Measurements from ENCODE around the gene OR8D1.

OR8D1 gene

DNA sequence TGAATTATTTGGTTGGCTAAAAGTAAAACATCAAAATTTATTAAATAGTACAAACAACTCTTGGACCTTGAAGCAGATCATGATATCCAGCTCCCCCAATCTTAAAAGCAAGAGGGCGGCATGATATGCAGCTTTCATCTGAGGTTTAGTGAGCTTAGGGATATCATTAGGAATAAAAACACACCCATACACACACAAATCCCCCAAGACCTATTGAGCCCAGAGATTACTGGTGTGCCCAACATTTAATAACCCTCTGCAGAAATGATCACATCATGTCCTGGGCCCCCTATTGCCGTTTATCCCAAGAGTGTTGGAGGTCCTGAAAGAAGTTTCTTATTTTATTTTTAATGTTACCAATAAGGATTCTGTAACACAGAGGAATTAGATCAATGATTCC lies at the start of gene OR8D1:
Gene OR8D1 (minus strand): TSS at position 101 of the 400 bp plus-strand sequence. CDS start 3,183 bp downstream, outside the sequence.
- no peak within 1 kb of the TSS for H3K27ac ChIP-seq
- TF ChIP-seq ZFX (IDR thresholded peaks at IDR 0.05): no peak
- TF ChIP-seq, protein P1, sequence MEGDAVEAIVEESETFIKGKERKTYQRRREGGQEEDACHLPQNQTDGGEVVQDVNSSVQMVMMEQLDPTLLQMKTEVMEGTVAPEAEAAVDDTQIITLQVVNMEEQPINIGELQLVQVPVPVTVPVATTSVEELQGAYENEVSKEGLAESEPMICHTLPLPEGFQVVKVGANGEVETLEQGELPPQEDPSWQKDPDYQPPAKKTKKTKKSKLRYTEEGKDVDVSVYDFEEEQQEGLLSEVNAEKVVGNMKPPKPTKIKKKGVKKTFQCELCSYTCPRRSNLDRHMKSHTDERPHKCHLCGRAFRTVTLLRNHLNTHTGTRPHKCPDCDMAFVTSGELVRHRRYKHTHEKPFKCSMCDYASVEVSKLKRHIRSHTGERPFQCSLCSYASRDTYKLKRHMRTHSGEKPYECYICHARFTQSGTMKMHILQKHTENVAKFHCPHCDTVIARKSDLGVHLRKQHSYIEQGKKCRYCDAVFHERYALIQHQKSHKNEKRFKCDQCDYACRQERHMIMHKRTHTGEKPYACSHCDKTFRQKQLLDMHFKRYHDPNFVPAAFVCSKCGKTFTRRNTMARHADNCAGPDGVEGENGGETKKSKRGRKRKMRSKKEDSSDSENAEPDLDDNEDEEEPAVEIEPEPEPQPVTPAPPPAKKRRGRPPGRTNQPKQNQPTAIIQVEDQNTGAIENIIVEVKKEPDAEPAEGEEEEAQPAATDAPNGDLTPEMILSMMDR (conservative IDR thresholded peaks at IDR 0.05): no peak

DNA sequence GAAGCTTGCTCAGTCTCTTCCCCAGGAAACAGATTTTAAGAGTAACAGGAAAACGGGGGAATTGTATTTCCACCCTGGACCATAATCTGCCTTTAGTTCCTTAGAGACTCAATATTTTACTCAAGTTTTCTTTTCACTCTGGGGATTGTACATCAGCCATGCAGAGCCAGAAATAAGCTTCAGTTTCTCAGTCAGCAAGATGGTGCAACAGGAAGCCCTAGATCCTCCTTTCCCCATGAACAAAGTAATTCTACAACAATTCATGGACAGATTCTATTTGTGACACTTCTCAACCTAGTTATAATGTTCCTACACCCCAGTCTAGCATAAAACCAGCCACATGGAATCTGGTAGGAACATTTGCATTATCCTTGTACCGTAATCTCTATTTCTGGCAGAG lies 45.8 kb upstream of the OR8D1 start:
- H3K27ac ChIP-seq: no peak overlapping the region
- TF ChIP-seq ZFX (IDR thresholded peaks at IDR 0.05): no peak
- TF ChIP-seq, protein P1 (conservative IDR thresholded peaks at IDR 0.05): no peak

DNA sequence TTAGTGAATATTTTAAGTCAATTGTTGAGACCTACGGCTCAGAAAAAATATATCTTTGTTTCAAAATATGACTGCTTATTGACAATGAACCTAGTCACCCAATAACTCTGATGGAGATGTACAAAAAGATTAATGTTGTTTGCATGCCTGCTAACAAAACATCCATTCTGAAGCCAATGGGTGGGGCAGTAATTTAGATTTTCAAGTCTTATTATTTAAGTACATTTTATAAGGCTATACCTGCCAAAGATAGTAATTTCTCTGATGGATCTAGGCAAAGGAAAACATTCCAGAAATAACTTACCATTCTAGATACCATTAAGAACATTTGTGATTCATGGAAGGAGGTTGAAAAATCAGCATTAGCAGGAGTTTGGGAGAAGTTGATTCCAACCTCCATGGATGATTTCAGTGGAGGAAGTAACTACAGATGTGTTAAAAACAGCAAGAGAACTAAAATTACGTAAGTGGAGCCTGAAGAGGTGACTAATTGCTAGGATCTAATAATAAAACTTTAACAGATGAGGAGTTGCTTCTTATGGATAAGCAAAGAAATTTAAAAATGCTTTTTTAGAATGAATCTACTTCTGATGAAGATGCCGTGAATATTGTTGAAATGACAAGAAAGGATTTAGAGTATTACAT lies 32.7 kb upstream of the OR8D1 start:
- H3K27ac ChIP-seq: no peak overlapping the region
- TF ChIP-seq, protein P1 (conservative IDR thresholded peaks at IDR 0.05): no peak
- TF ChIP-seq ZFX (IDR thresholded peaks at IDR 0.05): no peak

DNA sequence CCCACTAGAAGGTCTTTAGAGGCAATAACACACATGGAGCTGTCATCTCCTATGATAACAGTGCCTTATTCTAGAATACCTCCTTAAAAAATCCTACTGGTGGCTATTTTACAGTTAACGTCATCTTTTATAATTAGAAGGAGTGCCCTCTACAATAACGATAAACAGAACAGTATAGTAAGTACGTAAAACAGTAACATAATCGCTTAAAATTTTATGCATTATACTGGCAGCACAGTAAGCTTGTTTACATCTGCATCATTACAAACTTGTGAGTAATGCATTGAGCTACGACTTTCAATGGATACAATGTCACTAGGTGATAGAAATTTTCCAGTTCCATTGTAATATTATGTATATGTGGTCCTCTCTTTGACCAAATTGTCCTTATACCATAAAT lies 30.6 kb upstream of the OR8D1 start:
- H3K27ac ChIP-seq: no peak overlapping the region
- no peak for TF ChIP-seq ZFX (IDR thresholded peaks at IDR 0.05)
- TF ChIP-seq, protein P1 (conservative IDR thresholded peaks at IDR 0.05): no peak

DNA sequence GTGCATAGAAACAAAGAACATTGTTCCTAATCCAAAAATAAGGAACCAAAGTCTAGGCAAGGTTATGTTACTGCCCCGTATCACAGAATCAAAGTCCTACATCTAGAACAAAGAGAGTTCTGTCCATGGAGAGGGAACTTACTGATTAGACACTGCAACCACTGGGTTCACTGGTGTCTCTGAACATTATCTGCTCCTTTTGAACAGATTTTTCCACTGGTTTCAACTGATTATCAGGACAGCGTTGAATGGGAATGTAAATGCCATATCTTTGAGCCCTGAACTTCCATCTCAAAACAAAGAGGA lies 26.3 kb upstream of the OR8D1 start:
- no peak for TF ChIP-seq ZFX (IDR thresholded peaks at IDR 0.05)
- TF ChIP-seq, protein P1 (conservative IDR thresholded peaks at IDR 0.05): no peak
- H3K27ac ChIP-seq: no peak overlapping the region

DNA sequence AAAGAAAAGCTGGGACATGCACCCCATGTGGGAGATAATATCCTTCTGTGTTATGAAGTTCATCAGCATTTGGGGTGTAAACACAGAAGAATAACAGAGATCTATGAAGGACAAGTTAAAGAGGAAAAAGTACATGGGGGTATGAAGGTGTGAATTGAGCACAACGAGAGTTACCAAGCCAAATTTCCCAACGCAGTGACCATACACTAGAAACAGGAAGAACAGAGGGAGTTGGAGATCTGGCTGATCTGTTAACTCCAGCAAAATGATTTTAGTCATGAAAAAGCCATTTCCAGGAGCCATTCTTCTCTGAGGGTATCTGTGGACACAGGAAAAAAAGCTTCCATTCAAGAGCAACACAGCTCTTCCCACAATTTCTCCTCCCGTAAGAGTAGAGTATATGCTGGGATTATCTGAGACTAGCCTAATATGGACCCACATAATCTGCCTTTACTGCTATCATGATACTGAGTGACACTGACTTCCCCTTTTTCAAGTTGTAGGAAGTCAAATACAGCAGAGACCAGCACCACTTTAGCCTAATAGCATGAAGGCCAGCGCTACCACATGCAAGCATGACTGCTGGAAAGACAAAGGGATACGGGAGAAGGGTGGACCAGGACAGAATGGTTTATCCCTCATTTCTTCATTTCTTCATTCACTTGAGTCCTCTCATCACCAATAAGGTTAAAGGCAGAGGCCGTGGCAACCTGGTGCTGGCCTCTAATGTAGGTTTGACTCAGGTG lies 25.8 kb upstream of the OR8D1 start:
- no peak for TF ChIP-seq ZFX (IDR thresholded peaks at IDR 0.05)
- TF ChIP-seq, protein P1 (conservative IDR thresholded peaks at IDR 0.05): no peak
- no peak overlapping the region for H3K27ac ChIP-seq

DNA sequence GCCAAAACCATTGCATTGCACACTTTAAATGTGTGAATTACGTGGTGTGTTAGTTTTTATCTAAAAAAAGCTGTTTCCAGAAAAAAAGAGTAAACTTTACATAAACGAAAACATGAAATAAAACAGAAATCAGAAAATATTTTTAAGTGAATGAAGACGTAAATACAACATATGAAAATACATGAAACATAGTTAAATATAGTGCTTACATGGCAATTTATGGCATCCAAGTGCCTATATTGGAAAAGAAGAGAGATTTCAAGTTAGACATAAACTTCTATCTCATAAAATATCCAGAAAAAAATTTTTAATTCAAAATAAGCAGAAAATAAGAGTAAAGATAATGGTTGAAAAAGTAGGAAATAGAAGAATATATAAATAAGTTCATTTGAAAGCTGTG lies 18.1 kb upstream of the OR8D1 start:
- H3K27ac ChIP-seq: no peak overlapping the region
- TF ChIP-seq, protein P1 (conservative IDR thresholded peaks at IDR 0.05): no peak
- no peak for TF ChIP-seq ZFX (IDR thresholded peaks at IDR 0.05)

All from C4-2B (cell line).